Breast epithelium (tissue), 4 donors: ENCODE results near the gene DNAH17. TPM values are rescaled to one million over a fixed set of nuclear protein-coding genes. Genes with fewer than 3 reads are reported as not detected.
"Not testable (repeated sequence)": the region's sequence is repeated elsewhere in the genome, so short reads cannot be mapped to it uniquely, and the experiment has no call there.

Source experiments
- DNase-seq, 2 donors: peaks; one replicate each; pipeline ENCODE4 v3.0.0-alpha.2; 2019; ENCODE audit warnings: low spot score in 2 of 2
- H3K27ac ChIP-seq, 2 donors: fragments of 200-600 bp; sonication (generic) in 1 of 2; one replicate each; pipeline ENCODE4 v1.5.1; 2016 to 2019; ENCODE audit warnings: mild to moderate bottlenecking in 1 of 2
- H3K27me3 ChIP-seq, 2 donors: fragments of 200-600 bp; sonication (generic) in 1 of 2; one replicate each; pipeline versions ENCODE4 v1.5.1 to v1.6.0; 2017 to 2019; ENCODE audit warnings: control low read depth in 1 of 2, mild to moderate bottlenecking in 1 of 2
- H3K36me3 ChIP-seq: fragments of 200-600 bp; one replicate; pipeline ENCODE4 v1.5.1; 2019
- H3K4me1 ChIP-seq, 2 donors: fragments of 200-600 bp; sonication (generic); one replicate each; pipeline ENCODE4 v1.5.1; 2016 to 2019; ENCODE audit warnings: control low read depth in 1 of 2
- H3K4me3 ChIP-seq, 3 donors: fragments of 200-600 bp; sonication (generic); 1 replicate in 2 of 3; 2 replicates in 1 of 3; pipeline ENCODE4 v1.5.1; 2016 to 2019; ENCODE audit warnings: mild to moderate bottlenecking in 3 of 3, moderate library complexity in 2 of 3
- H3K9me3 ChIP-seq, 2 donors: fragments of 200-600 bp; sonication (generic) in 1 of 2; one replicate each; pipeline ENCODE4 v1.5.1; 2016 to 2019; ENCODE audit warnings: control low read depth in 1 of 2
- POLR2A ChIP-seq: fragments of 450-650 bp; IDR thresholded peaks from one replicate; pipeline ENCODE4 v1.6.1; 2016; ENCODE audit warnings: antibody characterized with exemption, mild to moderate bottlenecking, moderate library complexity
- POLR2AphosphoS5 ChIP-seq, 3 donors: sonication (generic); formaldehyde crosslinking; IDR thresholded peaks; one replicate each; pipeline ENCODE4 v1.6.1; 2017; ENCODE audit warnings: antibody characterized with exemption in 3 of 3
- intact Hi-C: fragments of 100-400 bp; cut with DNase I; formaldehyde crosslinking; loops from one replicate; pipeline ENCODE4 v1.15.1; 2023; ENCODE audit warnings: low total_unique reads
- total RNA-seq, 3 donors: library from RNA; depleted of rRNA; stranded (reverse); fragments of >200 nt; gene quantifications; one replicate each; pipeline ENCODE4 v1.1.0, GENCODE V29; 2016
- TF ChIP-seq, protein P1 (sequence below), 3 donors: fragments of 450-650 bp; IDR thresholded peaks; one replicate each; pipeline ENCODE4 v1.5.1; 2016 to 2017; ENCODE audit warnings: antibody characterized with exemption in 3 of 3, mild to moderate bottlenecking in 3 of 3, moderate library complexity in 3 of 3

DNAH17 gene
- total RNA-seq, 3 donors from 2014 or later, result 0.15 to 0.33 TPM; not detected in 1

DNA sequence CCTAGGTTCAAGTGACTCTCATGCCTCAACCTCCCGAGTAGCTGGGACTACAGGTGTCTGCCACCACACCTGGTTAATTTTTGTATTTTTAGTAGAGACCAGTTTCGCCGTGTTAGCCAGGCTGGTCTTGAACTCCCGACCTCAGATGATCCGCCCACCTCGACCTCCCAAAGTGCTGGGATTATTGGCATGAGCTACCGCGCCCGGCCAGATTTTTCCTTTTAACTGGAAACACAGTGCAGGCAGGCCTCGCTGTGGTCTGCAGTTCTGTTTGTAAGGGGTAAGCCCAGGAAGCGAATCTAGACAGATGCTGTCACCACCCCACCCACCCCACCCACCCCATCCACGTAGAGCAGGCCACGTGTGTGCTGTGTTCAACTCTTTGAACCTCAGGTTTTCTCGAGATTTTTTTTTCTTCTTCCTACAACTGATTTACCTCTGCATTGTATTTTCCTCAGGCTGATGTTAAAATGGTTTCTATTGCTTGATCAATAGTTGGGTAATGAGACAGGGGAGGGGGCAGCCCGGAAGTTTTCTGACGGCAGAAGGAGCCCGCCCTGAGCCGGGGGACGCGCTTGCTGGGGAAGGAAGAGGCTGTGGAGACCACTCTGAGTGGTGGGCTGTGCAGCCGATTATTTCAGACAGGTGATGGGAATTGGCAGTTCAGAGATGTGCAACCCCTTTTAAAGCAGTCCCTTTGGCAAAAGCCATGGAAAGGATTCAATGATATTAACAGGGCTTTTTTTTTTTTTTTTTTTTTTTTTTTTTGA lies 72.9 kb downstream of the DNAH17 start:
- Histone ChIP-seq H3K27ac (no peak overlapping the region), H3K4me1 (no peaks in the 10 kb centered on the region), H3K27me3 (no peaks in the 10 kb centered on the region), H3K4me3 (no peak overlapping the region), H3K36me3 (no peaks in the 10 kb centered on the region), H3K9me3 (no peaks in the 10 kb centered on the region)
- intact Hi-C loops, result no loop called here
- TF ChIP-seq POLR2A, result no peak
- no peak for TF ChIP-seq POLR2AphosphoS5 (IDR thresholded peaks at IDR 0.05)
- TF ChIP-seq, protein P1, sequence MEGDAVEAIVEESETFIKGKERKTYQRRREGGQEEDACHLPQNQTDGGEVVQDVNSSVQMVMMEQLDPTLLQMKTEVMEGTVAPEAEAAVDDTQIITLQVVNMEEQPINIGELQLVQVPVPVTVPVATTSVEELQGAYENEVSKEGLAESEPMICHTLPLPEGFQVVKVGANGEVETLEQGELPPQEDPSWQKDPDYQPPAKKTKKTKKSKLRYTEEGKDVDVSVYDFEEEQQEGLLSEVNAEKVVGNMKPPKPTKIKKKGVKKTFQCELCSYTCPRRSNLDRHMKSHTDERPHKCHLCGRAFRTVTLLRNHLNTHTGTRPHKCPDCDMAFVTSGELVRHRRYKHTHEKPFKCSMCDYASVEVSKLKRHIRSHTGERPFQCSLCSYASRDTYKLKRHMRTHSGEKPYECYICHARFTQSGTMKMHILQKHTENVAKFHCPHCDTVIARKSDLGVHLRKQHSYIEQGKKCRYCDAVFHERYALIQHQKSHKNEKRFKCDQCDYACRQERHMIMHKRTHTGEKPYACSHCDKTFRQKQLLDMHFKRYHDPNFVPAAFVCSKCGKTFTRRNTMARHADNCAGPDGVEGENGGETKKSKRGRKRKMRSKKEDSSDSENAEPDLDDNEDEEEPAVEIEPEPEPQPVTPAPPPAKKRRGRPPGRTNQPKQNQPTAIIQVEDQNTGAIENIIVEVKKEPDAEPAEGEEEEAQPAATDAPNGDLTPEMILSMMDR (IDR thresholded peaks at IDR 0.05), result no peak
- DNase-seq, result no peak

DNA sequence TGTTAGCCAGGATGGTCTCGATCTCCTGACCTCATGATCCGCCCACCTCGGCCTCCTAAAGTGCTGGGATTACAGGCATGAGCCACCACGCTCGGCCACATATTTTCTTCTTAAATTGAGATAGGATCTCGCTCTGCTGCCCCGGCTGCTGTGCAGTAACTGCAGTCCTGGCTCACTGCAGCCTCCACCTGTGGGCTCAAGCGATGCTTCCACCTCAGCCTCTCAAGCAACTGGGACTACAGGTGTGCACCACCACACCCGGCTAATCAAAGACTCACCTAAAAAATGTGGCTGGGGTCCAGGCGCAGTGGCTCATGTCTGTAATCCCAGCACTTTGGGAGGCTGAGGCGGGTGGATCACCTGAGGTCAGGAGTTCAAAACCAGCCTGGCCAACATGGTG lies 73.8 kb downstream of the DNAH17 start:
- H3K27me3 ChIP-seq, H3K36me3 ChIP-seq, H3K27ac ChIP-seq, intact Hi-C loops, H3K4me1 ChIP-seq, H3K4me3 ChIP-seq, H3K9me3 ChIP-seq, DNase-seq: not testable (repeated sequence)

DNA sequence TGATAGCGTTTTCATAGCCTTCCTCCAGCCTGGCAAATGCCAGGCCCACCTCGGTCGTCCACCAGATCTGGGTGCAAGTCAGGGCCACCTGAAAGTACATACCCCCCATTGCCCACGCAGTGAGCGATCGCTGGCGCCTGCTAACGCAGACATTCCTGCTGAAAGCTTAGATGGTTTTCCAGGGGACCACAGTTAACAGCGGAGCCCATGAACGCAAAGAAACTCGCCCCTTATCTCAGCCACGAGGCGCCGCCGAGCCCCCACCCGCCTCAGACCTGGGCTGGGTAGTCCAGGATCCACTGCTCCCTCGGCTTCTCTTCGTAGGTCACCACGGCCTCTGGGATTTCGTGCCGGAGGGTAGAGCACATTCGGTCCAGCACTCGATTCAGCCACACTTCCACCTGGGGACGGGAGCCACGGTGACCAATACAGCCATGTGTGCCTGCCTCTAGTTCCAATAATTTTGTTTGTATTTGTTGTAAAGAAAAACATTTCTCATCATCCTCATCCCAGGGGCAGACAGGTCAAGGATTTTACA lies 74.5 kb downstream of the DNAH17 start:
- Histone ChIP-seq H3K4me3 (no peak overlapping the region), H3K9me3 (no peaks in the 10 kb centered on the region), H3K27ac (no peak overlapping the region), H3K27me3 (no peaks in the 10 kb centered on the region), H3K36me3 (no peaks in the 10 kb centered on the region), H3K4me1 (no peaks in the 10 kb centered on the region)
- DNase-seq, result no peak
- intact Hi-C loops, result no loop called here
- no peak for TF ChIP-seq POLR2AphosphoS5 (IDR thresholded peaks at IDR 0.05)
- TF ChIP-seq, protein P1 (IDR thresholded peaks at IDR 0.05), result no peak
- TF ChIP-seq POLR2A, result no peak

DNA sequence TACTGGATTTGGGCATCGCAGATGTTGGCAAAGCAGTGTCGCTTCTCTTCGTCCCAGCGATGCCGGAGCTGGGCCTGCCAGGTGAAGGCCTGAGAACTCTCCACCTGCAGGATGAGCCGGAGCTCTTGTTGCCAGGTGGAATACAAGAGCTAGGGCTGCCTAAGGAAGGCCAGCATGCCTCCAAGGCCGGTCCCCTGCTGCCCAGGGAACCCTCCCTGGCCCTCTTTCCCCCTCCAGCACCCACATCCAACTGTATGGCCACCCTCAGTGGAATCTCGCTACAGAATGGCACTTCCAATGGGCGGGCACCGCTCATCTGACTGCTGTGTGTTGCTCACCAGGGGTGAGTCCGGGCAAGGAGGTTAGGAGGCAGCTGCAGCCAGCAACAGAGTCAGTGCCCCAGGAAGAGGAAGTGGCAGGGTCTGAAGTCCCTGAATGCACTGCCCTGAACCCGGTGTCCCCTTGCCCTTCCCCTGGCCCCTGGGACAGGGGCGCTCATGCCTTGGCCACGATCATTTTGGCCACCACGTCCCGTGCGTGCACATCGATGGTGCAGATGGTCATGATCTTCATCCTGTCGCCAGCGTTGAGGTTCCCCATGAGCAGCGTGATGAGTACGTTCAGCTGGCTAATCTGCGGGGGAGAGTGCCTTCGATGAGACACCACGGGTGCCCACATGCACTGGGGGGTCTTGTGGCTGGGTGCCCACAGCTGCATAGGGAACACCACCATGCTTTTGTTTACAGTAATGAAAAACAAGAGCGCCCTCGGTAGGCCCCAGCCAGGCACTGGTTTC lies 75.8 kb downstream of the DNAH17 start:
- no peaks in the 10 kb centered on the region for H3K4me1 ChIP-seq
- no peak overlapping the region for H3K4me3 ChIP-seq
- intact Hi-C loops, result no loop called here
- TF ChIP-seq POLR2A, result no peak
- TF ChIP-seq POLR2AphosphoS5 (IDR thresholded peaks at IDR 0.05), result no peak
- TF ChIP-seq, protein P1 (IDR thresholded peaks at IDR 0.05), result no peak
- DNase-seq, result no peak
- H3K9me3 ChIP-seq, result no peaks in the 10 kb centered on the region
- no peaks in the 10 kb centered on the region for H3K36me3 ChIP-seq
- H3K27ac ChIP-seq, result no peak overlapping the region
- H3K27me3 ChIP-seq, result no peaks in the 10 kb centered on the region

DNA sequence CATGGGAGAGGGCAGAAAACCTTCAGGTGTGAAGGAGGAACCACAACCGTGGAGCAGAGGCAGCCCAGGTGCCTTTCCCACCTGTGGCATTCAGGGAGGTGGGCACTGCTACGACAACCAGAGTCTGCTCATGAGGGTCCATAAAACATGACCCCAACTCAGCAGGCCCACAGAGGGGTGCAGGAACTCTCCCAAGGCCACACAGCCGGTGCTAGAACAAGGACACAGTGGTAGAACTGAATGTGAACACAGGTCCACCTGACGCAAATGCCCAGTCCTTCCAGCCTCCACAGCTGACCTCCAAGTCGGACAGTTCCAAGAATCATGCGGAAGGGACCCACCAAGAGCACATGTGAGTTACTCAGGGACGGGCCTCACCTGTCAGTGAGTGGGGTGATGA lies 76.4 kb downstream of the DNAH17 start:
- H3K9me3 ChIP-seq, result no peaks in the 10 kb centered on the region
- no peak overlapping the region for H3K27ac ChIP-seq
- H3K4me3 ChIP-seq, result no peak overlapping the region
- intact Hi-C loops, result no loop called here
- no peaks in the 10 kb centered on the region for H3K36me3 ChIP-seq
- no peak for DNase-seq
- no peaks in the 10 kb centered on the region for H3K4me1 ChIP-seq
- no peaks in the 10 kb centered on the region for H3K27me3 ChIP-seq
- TF ChIP-seq POLR2AphosphoS5 (IDR thresholded peaks at IDR 0.05), result no peak
- TF ChIP-seq POLR2A, result no peak
- TF ChIP-seq, protein P1 (IDR thresholded peaks at IDR 0.05), result no peak
